Left colon (tissue), 2 donors: ENCODE results near the gene BABAM2. TPM values are rescaled to one million over a fixed set of nuclear protein-coding genes. Genes with fewer than 3 reads are reported as not detected.
A peak's percentile ranks its signal among the peaks of the same experiment; 100 is the strongest.
"Not testable (repeated sequence)": the region's sequence is repeated elsewhere in the genome, so short reads cannot be mapped to it uniquely, and the experiment has no call there.

Experiments used
- ATAC-seq: fragments of 200-7000 bp; cut with Tn5 transposase; one replicate; pipeline ENCODE4 v1.9.1; 2020; ENCODE audit warnings: mild to moderate bottlenecking, moderate library complexity
- DNase-seq, 2 donors: peaks; one replicate each; pipeline ENCODE4 v3.0.0-alpha.2; 2020
- intact Hi-C, 2 donors: fragments of 100-400 bp; cut with DNase I in 1 of 2; cut with micrococcal nuclease in 1 of 2; formaldehyde crosslinking; loops; one replicate each; pipeline versions ENCODE4 v1.11.2 to v1.14.0; 2022; cut with DNase I, micrococcal nuclease
- total RNA-seq, 2 donors: library from RNA; stranded (reverse); fragmentation: NEBNext Ultra II Directional; extraction: Animal tissue kit (Norgen Biotek cat#: 25700); gene quantifications; one replicate each; pipeline ENCODE4 v1.2.1, GENCODE V29; 2021
- donor health status: DM: no; HTN: no; CAD: no.
- donor health status: DM: yes; HTN: yes; CAD: no.

The BABAM2 gene
- total RNA-seq, 2 donors from 2014 or later = 35.3 to 39.3 TPM

GRCh38 chr2:27993402-27993787, 102.9 kb downstream of the BABAM2 start:
- DNase-seq (no peak), ATAC-seq (peak; percentile 30)
- intact Hi-C loops = no loop called here

GRCh38 chr2:27993950-27994728, 103.6 kb downstream of the BABAM2 start:
- intact Hi-C loops = no loop called here
- no peak for DNase-seq
- ATAC-seq = no peak

DNA sequence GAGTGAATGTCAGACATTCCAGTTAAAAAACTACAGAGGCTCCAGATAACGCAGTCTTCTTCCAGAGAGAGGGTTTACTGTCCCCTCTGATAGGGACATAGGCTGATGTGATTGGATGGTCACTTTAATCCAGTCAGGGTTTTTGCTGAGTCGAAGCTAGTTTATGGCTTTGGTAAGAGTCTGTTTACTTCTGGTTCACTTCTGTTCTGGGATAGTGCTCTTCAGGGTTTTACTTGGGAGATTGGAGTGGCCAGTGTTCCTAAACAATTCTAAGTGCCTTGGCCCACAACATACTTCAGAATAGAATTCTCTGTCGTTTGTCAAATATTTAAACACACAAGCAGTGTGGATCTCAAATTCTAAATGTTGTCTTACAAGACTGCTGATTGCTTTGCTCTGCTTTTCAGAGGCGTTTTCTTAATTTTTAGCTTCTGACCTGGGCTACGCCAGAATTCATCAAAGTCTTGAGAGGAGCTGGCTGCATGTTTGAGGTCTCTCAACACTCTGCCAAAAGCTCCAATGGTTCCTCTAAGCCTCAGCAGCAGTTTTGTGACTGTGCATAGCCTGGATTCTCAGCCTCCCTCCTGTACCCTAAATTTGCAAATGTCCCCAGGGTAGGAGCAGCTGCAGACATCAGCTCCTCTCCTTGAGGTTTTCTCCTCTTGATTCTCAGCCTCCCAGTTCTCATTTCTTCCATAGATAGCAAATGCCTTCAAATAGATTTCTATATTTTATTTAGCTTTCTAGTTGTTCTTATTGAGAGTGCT, 105.8 kb downstream of the BABAM2 start:
- DNase-seq (no peak), ATAC-seq (no peak)
- intact Hi-C loops = no loop called here

DNA sequence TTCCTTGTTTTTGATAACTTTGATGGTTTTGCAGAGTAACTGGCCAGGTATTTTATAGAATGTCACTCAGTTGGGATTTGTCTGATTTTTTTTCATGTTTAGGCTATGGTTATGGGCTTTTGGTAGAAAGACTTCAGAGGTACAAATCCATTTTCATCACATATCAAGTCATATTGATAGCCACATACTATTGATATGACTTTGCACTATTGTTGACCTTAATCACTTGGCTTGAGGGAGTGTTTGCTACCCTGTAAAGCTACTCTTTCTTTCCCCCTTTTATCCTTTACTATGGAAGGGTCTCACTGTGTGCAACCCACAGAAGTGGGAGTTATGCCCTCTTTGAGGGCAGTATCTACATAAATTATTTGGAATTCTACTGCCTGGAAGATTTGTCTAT, 109.8 kb downstream of the BABAM2 start:
- ATAC-seq (no peak), DNase-seq (no peak)
- intact Hi-C loops = no loop called here

DNA sequence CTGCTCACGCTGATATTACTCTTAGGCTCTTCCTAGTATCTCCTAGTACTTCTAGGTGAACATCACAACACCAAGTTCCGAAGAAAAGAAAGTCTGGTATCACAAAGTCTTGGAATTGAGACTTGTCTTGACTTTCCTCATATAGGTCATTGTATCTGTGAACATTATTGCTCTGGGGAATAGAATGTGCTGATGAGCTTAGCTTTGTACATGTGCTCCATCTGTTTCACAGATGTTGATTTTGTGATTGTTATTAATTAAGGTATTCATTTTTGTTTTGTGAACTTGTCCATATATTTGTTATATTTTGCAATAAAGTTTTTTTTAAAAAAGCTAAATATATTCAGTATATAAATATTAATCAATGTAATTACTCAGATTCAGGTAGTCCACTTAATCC, 111.7 kb downstream of the BABAM2 start:
- ATAC-seq (no peak), DNase-seq (no peak)
- intact Hi-C loops = no loop called here

DNA sequence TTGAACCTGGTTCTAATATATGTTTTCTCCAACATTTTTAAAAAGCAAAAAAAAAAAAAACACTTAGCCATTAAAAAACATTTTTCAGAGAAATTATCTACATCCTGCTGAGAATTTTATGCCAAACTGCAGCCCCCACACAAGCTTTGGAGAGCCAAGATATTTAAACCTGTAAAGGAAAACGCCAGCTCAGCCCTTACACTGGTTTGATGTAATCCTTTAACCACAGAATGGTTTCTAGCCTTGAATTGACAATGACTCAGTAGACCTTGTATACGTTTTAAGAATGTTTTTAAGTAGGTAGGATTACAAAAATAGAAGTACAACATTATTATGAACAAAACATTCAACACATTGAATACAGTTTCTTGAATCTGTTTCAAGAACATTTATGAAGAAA, 113.6 kb downstream of the BABAM2 start:
- intact Hi-C loops = no loop called here
- DNase-seq (no peak), ATAC-seq (no peak)

DNA sequence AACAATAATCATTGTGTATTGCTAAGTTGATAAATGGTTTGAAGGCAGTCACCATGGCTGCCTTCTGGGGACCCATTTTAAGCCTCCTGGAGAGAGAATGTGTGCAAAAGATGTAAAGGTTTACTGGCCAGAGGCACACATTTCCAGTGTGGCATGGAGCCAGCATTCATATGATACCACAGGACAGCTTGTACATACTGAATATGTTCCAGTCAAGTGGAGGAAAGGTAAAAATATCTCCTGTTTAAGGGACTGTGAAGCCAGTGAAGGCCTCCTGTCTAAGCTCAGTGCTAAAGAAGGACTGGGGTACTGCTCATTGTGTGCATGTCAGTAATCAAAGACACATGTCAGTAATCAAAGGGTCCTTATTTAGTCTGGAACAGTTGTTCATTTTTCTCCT, 119.2 kb downstream of the BABAM2 start:
- intact Hi-C loops = no loop called here
- ATAC-seq (no peak), DNase-seq (no peak)

DNA sequence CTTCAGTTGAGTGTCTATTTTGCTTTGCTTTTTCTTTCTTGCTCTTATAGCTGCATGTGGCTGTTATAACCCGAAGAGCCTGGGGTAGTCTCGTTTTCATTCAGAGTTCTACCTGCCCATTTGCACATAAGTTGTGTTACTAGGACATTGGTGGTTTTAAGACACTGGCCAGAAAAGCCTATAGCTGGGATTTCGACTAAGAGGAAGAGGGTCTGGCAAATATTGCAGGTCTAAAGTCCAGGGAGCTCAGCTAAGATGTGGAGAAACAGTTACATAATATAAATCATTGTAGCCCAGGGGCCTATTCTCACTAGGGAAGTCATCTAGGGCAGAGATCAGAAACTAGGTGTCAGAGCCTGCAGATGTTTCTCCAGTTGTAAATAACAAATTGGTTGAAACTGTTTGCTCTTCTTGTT, 120.8 kb downstream of the BABAM2 start:
- no peak for DNase-seq
- intact Hi-C loops = no loop called here
- ATAC-seq = peak; percentile 70

- DNase-seq, ATAC-seq, intact Hi-C loops: not testable (repeated sequence)
These were observed 127.9 kb downstream of the BABAM2 start for GRCh38 chr2:28018474-28018873.

DNA sequence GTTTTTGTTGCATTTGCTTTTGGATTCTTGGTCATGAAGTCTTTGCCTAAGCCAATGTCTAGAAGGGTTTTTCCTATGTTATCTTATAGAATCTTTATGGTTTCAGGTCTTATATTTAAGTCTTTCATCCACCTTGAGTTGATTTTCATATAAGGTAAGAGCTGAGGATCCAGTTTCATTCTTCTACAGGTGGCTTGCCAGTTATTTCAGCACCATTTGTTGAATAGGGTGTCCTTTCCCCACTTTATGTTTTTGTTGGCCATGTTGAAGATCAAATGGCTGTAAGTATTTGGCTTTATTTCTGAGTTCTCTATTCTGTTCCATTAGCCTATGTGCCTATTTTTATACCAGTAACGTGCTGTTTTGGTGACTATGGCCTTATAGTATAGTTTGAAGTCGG, 129.0 kb downstream of the BABAM2 start:
- intact Hi-C loops, DNase-seq, ATAC-seq: not testable (repeated sequence)

- ATAC-seq (no peak), DNase-seq (no peak)
- intact Hi-C loops = no loop called here
These were observed 131.4 kb downstream of the BABAM2 start for GRCh38 chr2:28021898-28022297.

DNA sequence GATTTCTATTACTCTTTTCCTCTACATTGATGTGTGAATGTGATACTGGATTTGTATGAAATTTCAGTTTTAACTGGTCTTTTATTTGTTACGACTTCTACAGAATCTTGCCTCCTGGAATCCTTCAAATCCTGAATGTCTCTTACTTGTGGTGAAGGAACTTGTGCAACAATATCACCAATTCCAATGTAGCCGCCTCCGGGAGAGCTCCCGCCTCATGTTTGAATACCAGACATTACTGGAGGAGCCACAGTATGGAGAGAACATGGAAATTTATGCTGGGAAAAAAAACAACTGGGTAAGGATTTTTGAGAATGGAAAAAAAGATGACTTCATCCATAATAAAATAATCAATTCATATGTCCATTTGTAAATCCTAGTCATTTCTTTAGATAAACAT, 134.6 kb downstream of the BABAM2 start:
- DNase-seq (no peak), ATAC-seq (no peak)
- intact Hi-C loops = no loop called here

DNA sequence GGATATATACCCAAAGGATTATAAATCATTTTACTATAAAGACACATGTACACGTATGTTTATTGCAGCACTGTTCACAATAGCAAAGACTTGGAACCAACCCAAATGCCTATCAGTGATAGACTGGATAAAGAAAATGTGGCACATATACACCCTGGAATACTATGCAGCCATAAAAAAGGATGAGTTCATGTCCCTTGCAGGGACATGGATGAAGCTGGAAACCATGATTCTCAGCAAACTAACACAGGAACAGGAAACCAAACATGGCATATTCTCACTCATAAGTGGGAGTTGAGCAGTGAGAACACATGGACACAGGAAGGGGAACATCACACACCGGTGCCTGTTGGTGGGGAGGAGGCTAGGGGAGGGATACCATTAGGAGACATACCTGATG, 135.7 kb downstream of the BABAM2 start:
- DNase-seq, intact Hi-C loops, ATAC-seq: not testable (repeated sequence)

- no peak for ATAC-seq
- intact Hi-C loops = no loop called here
- no peak for DNase-seq
These were observed 137.5 kb downstream of the BABAM2 start for GRCh38 chr2:28028025-28028424.

DNA sequence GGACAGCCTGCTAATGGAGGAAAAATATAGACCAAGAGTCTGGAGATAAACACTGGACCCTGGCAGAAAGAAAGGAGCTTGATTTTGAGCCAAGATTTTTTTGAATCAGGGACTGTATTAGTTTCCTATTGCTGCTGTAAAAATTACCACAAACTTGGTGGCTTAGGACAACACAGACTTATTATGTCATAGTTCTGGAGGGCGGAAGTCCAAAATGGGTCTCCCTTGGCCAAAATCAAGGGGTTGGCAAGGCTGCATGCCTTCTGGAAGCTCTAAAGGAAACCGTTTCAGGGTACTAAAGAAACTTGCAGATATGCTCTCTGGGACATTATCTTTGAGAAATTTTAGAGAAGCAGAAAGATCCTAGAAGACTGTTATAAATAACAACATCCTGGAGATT, 140.1 kb downstream of the BABAM2 start:
- intact Hi-C loops = no loop called here
- DNase-seq = no peak
- no peak for ATAC-seq

DNA sequence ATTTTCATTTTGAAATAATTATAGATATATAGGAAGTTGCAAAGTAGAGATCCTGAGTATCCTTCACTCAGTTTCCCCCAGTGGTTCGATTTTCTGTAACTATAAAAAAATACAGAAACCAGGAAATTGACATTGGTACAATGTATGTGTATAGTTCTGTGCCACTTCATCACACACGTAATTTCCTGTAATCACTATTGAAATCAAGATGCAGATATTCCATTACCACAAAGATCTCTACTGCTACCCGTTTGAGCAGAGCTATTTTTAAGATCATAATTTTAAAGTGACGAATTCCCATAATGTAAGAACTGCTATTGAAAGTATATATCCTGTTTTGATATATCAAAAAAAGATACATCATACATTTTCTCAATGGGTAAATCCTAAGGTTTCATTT, 142.3 kb downstream of the BABAM2 start:
- intact Hi-C loops = no loop called here
- DNase-seq (no peak), ATAC-seq (no peak)

GRCh38 chr2:28034696-28035095, 144.2 kb downstream of the BABAM2 start:
- DNase-seq (no peak), ATAC-seq (no peak)
- intact Hi-C loops = no loop called here

GRCh38 chr2:28035163-28035690, 144.7 kb downstream of the BABAM2 start:
- ATAC-seq (no peak), DNase-seq (no peak)
- intact Hi-C loops = no loop called here

DNA sequence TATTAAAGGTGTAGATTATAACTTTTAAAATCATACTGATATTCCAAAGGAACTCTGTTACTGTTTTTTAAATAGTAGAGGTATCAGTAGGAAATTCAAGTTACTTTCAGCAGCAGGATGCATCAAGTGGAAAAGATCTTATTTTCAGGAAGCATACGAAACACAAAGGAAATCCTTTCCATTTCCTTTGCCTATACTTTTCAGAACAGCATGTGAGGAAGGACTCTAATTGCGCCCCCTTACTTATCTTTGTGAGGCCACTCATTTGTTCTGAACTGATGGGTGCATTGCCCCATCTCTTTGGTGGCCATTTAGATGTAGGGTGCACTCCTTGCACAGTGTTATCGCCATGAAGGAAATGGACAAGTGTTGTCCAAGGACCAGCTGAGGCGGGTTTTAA, 145.3 kb downstream of the BABAM2 start:
- DNase-seq (no peak), ATAC-seq (no peak)
- intact Hi-C loops = no loop called here

DNA sequence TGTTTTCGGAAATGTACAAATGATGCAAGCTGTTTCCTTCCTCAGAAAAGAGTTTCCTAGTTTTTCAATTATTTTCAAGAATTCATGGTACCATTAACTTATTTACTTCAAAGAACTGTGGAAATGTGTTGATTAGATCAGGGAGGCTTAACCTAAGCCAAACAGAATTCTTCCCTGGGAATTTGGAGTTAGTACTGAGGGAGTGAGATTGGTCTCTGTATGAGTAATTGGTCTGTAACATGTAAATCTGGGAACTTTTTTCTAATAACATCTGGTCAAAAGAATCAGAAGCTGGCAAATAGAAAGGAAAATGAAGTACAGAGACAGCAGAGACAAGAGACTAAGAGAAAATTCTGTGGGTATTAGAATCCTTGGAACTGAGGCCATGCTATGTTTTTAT, 145.8 kb downstream of the BABAM2 start:
- DNase-seq (no peak), ATAC-seq (no peak)
- intact Hi-C loops = no loop called here
